Measurements from ENCODE around the gene ABCC3.
A peak's percentile ranks its signal among the peaks of the same experiment; 100 is the strongest.
"Not testable (repeated sequence)": the region's sequence is repeated elsewhere in the genome, so short reads cannot be mapped to it uniquely, and the experiment has no call there.

Gene ABCC3

DNA sequence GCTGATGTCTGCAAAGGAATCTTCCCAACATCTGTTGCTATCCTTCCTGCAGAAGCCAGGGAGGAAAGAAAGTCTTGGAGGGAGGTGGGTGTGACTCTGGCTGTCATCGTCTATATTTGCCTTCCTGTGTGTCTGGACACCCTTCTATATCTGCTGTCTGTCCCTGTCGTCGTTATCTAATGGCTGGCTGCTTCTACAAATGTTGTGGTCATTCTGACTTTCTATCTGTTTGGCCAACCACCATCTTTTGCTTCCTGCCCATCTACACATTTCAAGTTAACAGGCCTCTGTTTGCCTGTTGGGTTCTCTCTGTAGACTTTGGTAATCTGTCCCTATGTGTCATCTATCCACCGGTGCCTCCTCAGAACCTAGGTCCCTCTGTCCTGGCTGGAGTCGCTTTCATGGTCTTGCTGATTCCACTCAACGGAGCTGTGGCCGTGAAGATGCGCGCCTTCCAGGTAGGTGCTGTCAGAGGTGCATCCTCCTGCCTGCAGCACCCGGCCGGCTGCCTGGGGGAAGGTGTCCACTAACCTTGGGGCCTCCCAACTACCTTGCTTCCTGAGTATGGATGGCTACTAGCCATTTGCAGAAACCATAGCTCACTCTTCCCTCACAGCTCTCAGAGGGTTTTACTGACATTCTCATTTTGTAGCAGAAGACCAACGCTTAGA, 30.2 kb downstream of the ABCC3 start:
- FAIRE-seq (no peak), DNase-seq (ENCODE audit: insufficient read length, low spot score) (no peak)

DNA sequence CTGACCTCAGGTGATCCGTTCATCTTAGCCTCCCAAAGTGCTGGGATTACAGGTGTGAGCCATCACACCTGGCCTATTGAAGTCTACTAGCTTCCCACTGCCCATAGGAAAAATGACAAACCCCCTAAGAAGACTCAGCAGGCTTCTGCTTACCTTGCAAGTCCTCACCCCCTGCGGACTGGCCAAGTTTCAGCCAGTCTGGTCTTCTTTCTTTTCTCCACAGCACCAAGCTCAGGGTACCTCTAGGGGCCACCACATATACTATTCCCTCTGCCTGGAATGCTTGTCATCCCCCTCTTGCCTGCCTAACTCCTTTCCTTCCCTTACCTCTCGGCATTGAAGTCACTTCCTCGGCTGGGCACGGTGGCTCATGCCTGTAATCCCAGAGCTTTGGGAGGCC, 31.2 kb downstream of the ABCC3 start:
- DNase-seq (ENCODE audit: insufficient read length, low spot score): no peak
- FAIRE-seq: no peak

DNA sequence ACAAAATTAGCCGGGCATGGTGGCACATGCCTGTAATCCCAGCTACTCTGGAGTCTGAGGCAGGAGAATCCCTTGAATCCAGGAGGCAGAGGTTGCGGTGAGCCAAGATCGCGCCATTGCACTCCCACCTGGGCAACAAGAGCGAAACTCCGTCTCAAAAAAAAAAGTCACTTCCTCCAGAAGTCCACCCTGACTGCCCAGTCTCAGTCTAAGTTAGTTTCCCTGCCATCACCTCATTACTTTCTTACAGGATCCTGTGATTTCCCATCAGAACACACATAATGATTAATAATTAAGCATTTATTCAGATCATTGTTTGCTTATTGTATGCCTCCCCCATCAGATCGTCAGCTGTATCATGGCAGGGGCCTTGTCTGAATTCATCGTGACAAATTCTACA, 31.6 kb downstream of the ABCC3 start:
- no peak for FAIRE-seq
- no peak for DNase-seq (ENCODE audit: insufficient read length, low spot score)

DNA sequence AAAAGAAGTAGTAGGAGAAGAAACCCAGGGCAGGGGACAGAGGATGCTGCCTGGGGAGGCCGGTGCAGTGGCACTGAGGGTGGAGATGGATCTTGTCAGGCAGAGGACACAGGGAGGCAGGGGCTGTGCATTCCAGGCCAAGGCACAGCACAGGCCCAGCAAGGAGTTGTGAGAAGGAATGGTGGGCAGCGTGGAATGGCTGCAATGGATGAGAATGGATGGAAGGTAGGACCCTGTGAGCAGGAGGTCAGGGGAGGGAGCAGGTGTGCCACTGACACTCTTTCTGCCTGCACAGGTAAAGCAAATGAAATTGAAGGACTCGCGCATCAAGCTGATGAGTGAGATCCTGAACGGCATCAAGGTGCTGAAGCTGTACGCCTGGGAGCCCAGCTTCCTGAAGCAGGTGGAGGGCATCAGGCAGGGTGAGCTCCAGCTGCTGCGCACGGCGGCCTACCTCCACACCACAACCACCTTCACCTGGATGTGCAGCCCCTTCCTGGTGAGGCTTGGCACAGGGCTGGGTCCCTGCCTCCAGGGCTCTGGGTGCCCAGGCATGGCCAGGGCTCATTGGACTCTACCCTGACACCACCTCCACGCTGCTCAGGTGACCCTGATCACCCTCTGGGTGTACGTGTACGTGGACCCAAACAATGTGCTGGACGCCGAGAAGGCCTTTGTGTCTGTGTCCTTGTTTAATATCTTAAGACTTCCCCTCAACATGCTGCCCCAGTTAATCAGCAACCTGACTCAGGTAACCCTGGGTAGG, 32.8 kb downstream of the ABCC3 start:
- no peak for DNase-seq (ENCODE audit: insufficient read length, low spot score)
- peak; percentile 62 for FAIRE-seq

GRCh38 chr17:50668025-50668837, 33.5 kb downstream of the ABCC3 start:
- DNase-seq (ENCODE audit: insufficient read length, low spot score) (no peak), FAIRE-seq (peak; percentile 9)

GRCh38 chr17:50668838-50669581, 34.3 kb downstream of the ABCC3 start:
- no peak for FAIRE-seq
- DNase-seq (ENCODE audit: insufficient read length, low spot score): no peak

DNA sequence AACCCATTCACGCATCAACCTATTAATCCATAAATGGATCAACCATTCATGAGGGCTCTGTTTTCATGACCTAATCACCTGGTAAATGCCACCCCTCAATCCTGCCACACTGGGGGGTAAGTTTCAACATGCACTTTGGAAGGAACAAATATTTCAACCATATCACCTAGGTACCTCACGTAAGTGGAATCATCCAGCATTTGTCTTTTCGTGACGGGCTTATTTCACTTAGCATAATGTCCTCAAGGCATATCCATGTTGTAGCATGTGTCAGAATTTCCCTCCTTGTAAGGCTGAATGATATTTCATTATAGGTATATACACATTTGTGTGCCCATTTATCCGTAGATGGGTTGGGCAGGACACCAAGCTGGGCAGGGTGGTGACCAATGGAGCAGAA, 37.4 kb downstream of the ABCC3 start:
- DNase-seq (ENCODE audit: insufficient read length, low spot score): no peak
- peak; percentile 42 for FAIRE-seq

GRCh38 chr17:50672831-50673551, 38.3 kb downstream of the ABCC3 start:
- FAIRE-seq (peak; percentile 87), DNase-seq (ENCODE audit: insufficient read length, low spot score) (no peak)

- DNase-seq (ENCODE audit: insufficient read length, low spot score) (no peak), FAIRE-seq (no peak)
These were observed 40.5 kb downstream of the ABCC3 start for GRCh38 chr17:50675190-50675589.

DNA sequence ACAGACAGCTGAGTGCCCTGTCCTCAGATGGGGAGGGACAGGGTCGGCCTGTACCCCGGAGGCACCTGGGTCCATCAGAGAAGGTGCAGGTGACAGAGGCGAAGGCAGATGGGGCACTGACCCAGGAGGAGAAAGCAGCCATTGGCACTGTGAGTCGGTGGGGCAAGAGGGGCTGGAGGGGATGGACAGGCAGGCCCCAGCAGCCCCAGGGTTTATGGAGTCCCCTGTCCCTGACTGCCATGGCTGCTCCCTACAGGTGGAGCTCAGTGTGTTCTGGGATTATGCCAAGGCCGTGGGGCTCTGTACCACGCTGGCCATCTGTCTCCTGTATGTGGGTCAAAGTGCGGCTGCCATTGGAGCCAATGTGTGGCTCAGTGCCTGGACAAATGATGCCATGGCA, 40.9 kb downstream of the ABCC3 start:
- peak; percentile 55 for FAIRE-seq
- no peak for DNase-seq (ENCODE audit: insufficient read length, low spot score)

GRCh38 chr17:50676065-50676975, 41.6 kb downstream of the ABCC3 start:
- DNase-seq (ENCODE audit: insufficient read length, low spot score) (no peak), FAIRE-seq (no peak)

DNA sequence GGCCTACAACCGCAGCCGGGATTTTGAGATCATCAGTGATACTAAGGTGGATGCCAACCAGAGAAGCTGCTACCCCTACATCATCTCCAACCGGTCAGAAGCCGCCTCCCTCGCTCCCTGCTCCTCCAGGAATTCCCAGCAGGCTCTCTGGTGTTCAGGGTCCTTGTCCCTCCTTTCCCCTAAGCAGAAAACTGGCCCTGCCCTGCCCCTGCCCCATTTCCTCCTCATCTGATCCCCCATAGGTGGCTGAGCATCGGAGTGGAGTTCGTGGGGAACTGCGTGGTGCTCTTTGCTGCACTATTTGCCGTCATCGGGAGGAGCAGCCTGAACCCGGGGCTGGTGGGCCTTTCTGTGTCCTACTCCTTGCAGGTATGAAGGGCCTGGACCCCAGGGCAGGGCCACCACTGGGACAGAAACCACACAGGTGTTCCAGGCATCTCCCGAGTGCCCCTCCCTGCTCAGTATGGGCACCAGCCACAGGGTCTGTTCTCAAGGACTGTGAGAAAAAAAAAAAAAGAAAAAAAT, 43.2 kb downstream of the ABCC3 start:
- DNase-seq (ENCODE audit: insufficient read length, low spot score): no peak
- FAIRE-seq: no peak

- no peak for FAIRE-seq
- DNase-seq (ENCODE audit: insufficient read length, low spot score): no peak
These were observed 44.4 kb downstream of the ABCC3 start for GRCh38 chr17:50679008-50679544.

DNA sequence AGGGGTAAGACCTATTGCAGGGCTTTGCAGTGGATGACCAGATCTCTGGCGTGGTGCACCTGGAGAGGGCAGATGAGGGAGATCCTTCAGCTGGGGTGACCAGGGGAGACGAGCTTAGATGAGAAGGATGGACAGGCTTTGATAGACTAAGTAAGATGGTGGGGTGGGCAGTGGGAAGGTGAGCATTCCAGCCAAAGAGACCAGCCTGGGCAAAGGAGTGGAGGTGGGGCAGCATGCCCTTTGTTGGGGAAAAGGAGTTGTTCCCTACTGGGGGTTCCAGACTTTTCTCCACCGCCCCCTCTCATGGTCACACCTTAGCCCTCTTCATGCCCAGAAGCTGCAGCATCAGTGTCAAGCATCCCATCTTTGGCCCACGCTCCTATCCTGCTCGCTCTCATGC, 45.4 kb downstream of the ABCC3 start:
- DNase-seq (ENCODE audit: insufficient read length, low spot score) (no peak), FAIRE-seq (no peak)

GRCh38 chr17:50680543-50681262, 46.0 kb downstream of the ABCC3 start:
- not testable (repeated sequence) for FAIRE-seq; DNase-seq (ENCODE audit: insufficient read length, low spot score)

DNA sequence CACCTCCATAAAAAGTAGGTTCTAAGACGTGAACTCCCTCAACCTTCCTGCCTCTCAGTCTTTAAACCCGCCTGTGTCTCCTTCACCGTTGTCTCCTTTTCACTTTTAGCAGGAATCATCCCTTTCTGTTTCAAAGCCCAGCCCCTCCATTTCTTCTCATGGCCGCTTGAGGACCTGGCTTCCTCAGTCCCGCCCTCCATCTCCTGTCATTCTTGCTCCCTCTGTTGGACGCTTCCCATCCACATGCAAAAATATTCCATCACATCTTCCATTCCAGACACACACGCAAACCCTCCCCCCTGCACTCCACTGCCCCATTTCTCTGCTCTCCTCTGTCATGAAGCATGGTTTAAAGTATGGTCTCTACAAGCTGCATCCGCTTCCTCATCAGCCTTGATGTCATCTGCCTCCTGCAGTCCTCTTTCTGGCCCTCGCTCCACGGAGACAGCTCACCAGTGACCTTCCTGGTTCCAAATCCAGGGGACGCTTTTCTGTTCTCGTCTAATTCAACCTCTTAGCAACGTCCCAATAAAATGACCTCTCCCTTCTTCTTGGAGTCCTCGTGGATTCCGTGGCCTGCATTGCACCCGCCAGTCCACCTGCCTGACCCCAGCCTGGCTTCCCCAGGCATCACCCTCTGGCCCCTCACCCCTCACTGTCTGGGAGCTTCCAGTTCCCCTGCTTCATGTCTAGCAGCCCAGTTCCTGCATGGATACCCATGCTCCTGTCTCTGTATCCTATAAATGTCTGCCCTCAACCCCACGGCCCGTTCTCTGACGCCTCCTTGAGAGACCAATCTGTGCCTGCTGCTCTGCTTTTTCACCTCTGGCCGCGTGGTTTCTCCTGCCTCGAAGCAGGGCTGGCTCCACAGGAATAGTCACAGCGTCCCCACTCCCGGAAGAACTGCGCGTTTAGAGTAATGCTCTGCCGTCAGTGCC, 46.9 kb downstream of the ABCC3 start:
- FAIRE-seq (peak; percentile 92), DNase-seq (ENCODE audit: insufficient read length, low spot score) (peak; percentile 91)

DNA sequence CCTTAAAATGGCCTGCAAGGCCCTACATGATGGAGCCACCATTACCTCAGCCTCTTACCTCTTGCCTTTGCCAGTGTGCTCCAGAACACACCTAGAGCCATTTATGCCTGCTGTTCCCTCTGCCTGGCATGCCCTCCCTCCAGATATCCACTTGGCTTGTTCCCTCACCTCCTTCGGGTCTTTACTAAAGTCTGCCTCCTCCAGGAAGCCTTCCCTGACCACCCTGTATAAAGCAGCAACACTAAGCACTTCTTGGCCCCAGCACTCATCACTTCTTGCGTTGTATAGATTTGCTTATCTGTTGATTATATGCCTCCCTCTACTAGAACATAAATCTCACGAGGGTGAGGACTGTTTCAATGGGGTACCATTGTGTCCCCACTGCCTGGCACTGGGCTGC, 47.8 kb downstream of the ABCC3 start:
- no peak for DNase-seq (ENCODE audit: insufficient read length, low spot score)
- no peak for FAIRE-seq

Measured in HTR-8/SVneo (cell line).